Measurements from ENCODE around the gene TSPO2.

DNA sequence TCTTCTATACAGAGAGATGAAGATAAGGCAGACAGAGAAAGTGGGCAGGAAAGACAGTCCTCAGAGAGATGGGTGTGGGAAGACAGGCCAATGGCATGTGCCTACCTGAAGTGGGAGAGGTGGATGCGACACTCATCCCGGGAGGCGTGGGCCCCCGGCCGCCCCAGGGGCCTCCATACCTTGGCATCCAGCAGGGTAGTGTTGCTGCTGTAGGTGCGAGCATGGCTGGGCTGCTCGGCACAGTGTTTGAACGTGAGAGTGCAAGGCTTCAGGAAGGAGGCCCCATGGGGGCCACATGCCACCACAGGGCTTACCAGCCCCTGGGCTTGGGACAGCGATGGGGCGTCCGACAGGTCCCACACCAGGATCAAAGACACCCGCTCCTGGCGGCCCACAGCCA is 8.5 kb upstream of the TSPO2 start:
- TF ChIP-seq, protein P1, sequence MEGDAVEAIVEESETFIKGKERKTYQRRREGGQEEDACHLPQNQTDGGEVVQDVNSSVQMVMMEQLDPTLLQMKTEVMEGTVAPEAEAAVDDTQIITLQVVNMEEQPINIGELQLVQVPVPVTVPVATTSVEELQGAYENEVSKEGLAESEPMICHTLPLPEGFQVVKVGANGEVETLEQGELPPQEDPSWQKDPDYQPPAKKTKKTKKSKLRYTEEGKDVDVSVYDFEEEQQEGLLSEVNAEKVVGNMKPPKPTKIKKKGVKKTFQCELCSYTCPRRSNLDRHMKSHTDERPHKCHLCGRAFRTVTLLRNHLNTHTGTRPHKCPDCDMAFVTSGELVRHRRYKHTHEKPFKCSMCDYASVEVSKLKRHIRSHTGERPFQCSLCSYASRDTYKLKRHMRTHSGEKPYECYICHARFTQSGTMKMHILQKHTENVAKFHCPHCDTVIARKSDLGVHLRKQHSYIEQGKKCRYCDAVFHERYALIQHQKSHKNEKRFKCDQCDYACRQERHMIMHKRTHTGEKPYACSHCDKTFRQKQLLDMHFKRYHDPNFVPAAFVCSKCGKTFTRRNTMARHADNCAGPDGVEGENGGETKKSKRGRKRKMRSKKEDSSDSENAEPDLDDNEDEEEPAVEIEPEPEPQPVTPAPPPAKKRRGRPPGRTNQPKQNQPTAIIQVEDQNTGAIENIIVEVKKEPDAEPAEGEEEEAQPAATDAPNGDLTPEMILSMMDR (IDR thresholded peaks at IDR 0.05; ENCODE audit: extremely low read depth in 1 of 2, insufficient read depth in 1 of 2, low read depth in 1 of 2, low read length in 2 of 2) = no peak
- no peak for TF ChIP-seq JUN (IDR thresholded peaks at IDR 0.05; ENCODE audit: borderline replicate concordance, insufficient read depth, insufficient read length, low read depth)
- no peak for TF ChIP-seq POLR2AphosphoS5 (IDR thresholded peaks at IDR 0.05; ENCODE audit: insufficient read depth, low read depth, low read length)
